RCC 7860 (cell line): Measurements from ENCODE around the gene NOB1.
A peak's percentile ranks its signal among the peaks of the same experiment; 100 is the strongest.
"Not testable (repeated sequence)": the region's sequence is repeated elsewhere in the genome, so short reads cannot be mapped to it uniquely, and the experiment has no call there.

Experiments
- DNase-seq: peaks from one replicate; pipeline ENCODE4 v3.0.0-alpha.2; 2015; ENCODE audit warnings: low spot score
- FAIRE-seq: peaks from 2 replicates; lab custom pipeline; 2012; peaks lifted over from hg19 to GRCh38; lab: Jason Lieb, UNC

The NOB1 gene

GRCh38 chr16:69761983-69762813, 7.5 kb upstream of the NOB1 start, which contains the start of gene WWP2:
TSS of gene WWP2 (plus strand) at chr16:69762332. CDS start at chr16:69787011, 24,679 bp downstream.
- FAIRE-seq (no peak), DNase-seq (peak; percentile 64)

GRCh38 chr16:69757375-69757774, 2.6 kb upstream of the NOB1 start:
- DNase-seq, FAIRE-seq: not testable (repeated sequence)

GRCh38 chr16:69756705-69757104, 2.0 kb upstream of the NOB1 start:
- DNase-seq = no peak
- no peak for FAIRE-seq

GRCh38 chr16:69754143-69754468, 620 bp downstream of the NOB1 start:
- FAIRE-seq (no peak), DNase-seq (no peak)

- no peak for FAIRE-seq
- no peak for DNase-seq
Measured at GRCh38 chr16:69748694-69749345, 5.9 kb downstream of the NOB1 start.

DNA sequence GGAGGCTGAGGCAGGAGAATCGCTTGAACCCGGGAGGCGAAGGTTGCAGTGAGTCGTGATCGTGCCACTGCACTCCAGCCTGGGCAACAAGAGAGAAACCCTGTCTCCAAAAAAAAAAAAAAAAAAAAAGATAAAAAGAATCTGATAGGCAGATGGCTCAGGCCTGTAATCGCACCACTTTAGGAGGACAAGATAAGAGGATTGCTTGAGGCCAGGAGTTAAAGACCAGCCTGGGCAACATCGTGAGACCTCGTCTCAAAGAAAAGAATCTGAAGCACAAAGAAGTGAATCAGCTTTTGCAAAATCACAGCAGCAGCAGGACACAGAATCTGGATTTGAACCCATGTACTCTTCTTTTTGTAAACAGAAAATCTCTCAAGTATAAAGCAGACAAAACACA, 7.6 kb downstream of the NOB1 start:
- FAIRE-seq = no peak
- DNase-seq = no peak

- no peak for FAIRE-seq
Measured at GRCh38 chr16:69745959-69746358, 8.8 kb downstream of the NOB1 start.

GRCh38 chr16:69745232-69745612, 9.5 kb downstream of the NOB1 start:
- no peak for FAIRE-seq
- no peak for DNase-seq

More at GRCh38 chr16:69745959-69746358, 8.8 kb downstream of the NOB1 start:
- DNase-seq = no peak

GRCh38 chr16:69744363-69745231, 10.1 kb downstream of the NOB1 start:
- DNase-seq (no peak), FAIRE-seq (no peak)

GRCh38 chr16:69741951-69742904, 12.5 kb downstream of the NOB1 start:
- DNase-seq (no peak), FAIRE-seq (no peak)

GRCh38 chr16:69741519-69741918, 13.2 kb downstream of the NOB1 start:
- FAIRE-seq (no peak), DNase-seq (peak; percentile 40)

GRCh38 chr16:69732101-69732500, 22.6 kb downstream of the NOB1 start:
- DNase-seq (no peak), FAIRE-seq (no peak)

DNA sequence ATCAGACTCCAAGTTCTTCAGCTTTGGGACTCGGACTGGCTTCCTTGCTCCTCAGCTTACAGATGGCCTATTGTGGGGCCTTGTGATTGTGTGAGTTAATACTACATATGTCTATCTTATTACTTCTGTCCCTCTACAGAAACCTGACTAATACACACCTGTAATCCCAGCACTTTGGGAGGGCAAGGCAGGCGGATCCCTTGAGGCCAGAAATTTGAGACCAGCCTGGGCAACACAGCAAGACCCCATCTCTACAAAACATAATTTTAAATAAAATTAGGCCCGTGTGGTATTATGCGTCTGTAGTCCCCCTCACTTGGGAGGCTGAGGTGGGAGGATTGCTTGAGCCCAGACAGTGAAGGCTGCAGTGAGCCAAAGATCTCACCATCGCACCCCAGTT, 23.4 kb downstream of the NOB1 start:
- not testable (repeated sequence) for FAIRE-seq, DNase-seq

DNA sequence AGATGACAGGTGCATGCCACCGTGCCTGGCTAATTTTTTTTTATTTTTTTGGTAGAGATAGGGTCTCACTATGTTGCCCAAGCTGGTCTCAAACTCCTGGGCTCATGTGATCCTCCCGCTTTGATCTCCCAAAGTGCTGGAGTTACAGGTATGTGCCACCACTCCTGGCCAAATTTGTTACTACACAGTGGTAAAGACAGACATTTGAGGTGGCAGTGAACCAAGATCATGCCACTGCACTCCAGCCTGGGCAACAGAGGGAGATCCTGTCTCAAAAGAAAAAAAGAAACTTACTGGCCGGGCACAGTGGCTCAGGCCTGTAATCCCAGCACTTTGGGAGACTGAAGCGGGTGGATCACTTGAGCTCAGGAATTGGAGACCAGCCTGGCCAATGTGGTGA, 25.7 kb downstream of the NOB1 start:
- not testable (repeated sequence) for DNase-seq, FAIRE-seq

GRCh38 chr16:69727916-69728270, 26.8 kb downstream of the NOB1 start:
- FAIRE-seq (no peak), DNase-seq (peak; percentile 20)

GRCh38 chr16:69726313-69727060, 28.2 kb downstream of the NOB1 start, which contains the start of gene NQO1:
TSS of gene NQO1 (minus strand) at chr16:69726560. CDS start at chr16:69726439, 121 bp downstream.
- FAIRE-seq = peak; percentile 81
- DNase-seq = peak; percentile 98

DNA sequence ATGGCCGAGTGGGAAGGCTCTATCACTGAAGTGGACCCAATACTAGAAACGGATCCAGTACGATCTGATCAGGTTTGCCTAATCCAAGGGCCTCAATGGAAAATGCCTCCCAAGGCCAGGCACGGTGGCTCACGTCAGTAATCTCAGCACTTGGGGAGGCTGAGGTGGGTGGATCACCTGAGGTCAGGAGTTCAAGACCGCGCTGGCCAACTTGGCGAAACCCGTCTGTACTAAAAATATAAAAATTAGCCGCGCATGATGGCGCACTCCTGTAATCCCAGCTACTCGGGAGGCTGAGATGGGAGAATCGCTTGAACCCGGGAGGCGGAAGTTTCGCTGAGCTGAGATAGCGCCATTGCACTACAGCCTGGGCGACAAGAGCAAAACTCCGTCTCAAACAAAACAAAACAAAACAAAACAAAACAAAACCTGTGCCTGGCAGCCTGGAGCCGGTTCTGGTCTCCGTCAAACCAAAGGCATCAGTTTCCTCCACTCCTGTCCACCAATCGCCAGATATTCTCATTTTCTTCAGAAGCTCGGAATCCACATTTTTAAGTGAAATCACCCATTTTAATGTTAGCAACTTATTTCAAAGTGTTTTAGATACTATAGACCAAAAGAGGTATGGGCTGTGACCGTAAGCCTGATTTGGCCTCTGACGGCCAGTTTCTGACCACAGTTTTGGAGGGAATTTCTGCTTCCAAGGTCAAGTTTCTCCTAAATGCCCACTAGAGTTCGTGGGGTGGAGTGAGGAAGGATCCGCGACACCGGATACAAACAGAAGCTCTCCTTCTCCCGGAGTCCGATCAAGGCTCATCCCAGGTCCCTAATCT, 29.0 kb downstream of the NOB1 start:
- DNase-seq (no peak), FAIRE-seq (no peak)

DNA sequence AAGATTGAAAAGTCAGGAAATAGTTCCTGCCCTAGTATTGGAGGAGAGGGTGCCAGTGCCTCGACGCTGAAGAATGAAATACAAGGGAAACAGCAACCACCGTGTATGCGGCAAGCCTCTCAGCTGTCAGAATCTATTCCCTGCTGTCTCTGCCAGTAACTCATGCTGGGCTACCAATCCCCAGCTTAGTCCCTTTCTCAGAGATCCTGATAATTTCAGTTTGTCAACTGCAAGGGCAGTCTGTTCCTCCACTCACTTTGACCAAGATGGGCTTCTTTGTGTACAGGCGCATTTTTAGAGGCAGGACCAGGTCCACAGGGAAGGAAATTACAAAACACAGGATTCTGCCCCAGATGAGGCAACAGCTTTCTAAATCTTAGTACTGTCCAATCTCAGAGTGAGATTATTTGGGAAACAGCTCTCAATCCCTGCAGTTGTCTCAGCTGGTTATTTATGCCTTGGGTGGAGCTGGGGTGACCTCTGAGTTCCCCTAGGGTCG, 29.7 kb downstream of the NOB1 start:
- FAIRE-seq (no peak), DNase-seq (no peak)
